CD8-positive, alpha-beta memory T cell (primary cell): ENCODE results near the gene FERD3L. TPM values are rescaled to one million over a fixed set of nuclear protein-coding genes. Genes with fewer than 3 reads are reported as not detected.

ENCODE experiments used
- CTCF ChIA-PET: fragments of 350-600 bp; sonication (Branson Sonifier 250); formaldehyde crosslinking; loops from one replicate; lab custom pipeline; 2021; ENCODE audit warnings: antibody characterized with exemption; lab: Charles Lee
- POLR2A ChIA-PET: fragments of 350-600 bp; sonication (Branson Sonifier 250); formaldehyde crosslinking; loops from one replicate; lab custom pipeline; 2021; ENCODE audit warnings: antibody characterized with exemption; lab: Charles Lee
- DNase-seq, 5 donors: peaks; one replicate each; pipeline versions ENCODE4 v3.0.0 to v3.0.0-alpha.2; 2020 to 2022; ENCODE audit warnings: mixed read lengths in 1 of 5
- H3K27ac ChIP-seq: one replicate; pipeline ENCODE4 v1.7.0; 2013; ENCODE audit warnings: low read depth, mild to moderate bottlenecking, low read length, moderate library complexity
- H3K27me3 ChIP-seq: 2 replicates; pipeline ENCODE4 v1.7.0; 2013; ENCODE audit warnings: low read length, mild to moderate bottlenecking; ENCODE audit not compliant: insufficient read depth, poor library complexity, severe bottlenecking
- H3K36me3 ChIP-seq: 2 replicates; pipeline ENCODE4 v1.7.0; 2013; ENCODE audit warnings: mild to moderate bottlenecking, low read length, moderate library complexity; ENCODE audit not compliant: insufficient read depth
- H3K4me1 ChIP-seq: 2 replicates; pipeline ENCODE4 v1.7.0; 2013; ENCODE audit warnings: mild to moderate bottlenecking, low read length, moderate library complexity; ENCODE audit not compliant: insufficient read depth
- H3K4me3 ChIP-seq: 2 replicates; pipeline ENCODE4 v1.7.0; 2013; ENCODE audit warnings: mild to moderate bottlenecking, low read length
- H3K9me3 ChIP-seq: 2 replicates; pipeline ENCODE4 v1.7.0; 2013; ENCODE audit warnings: mild to moderate bottlenecking, low read length
- H3K27ac Mint-ChIP-seq, 8 donors: one replicate each; pipeline ENCODE4 v1.8.0; 2020 to 2021; ENCODE audit warnings: mixed read lengths in 8 of 8, mild to moderate bottlenecking in 6 of 8, inconsistent platforms in 3 of 8, moderate library complexity in 3 of 8
- H3K27me3 Mint-ChIP-seq, 2 donors: one replicate each; pipeline ENCODE4 v1.8.0; 2020 to 2021; ENCODE audit warnings: mixed read lengths in 2 of 2, mild to moderate bottlenecking in 1 of 2, moderate library complexity in 1 of 2
- H3K36me3 Mint-ChIP-seq, 3 donors: one replicate each; pipeline ENCODE4 v1.8.0; 2020 to 2021; ENCODE audit warnings: mixed read lengths in 3 of 3, inconsistent platforms in 1 of 3, mild to moderate bottlenecking in 1 of 3
- H3K4me1 Mint-ChIP-seq, 3 donors: one replicate each; pipeline ENCODE4 v1.8.0; 2020 to 2021; ENCODE audit warnings: mixed read lengths in 3 of 3, inconsistent platforms in 1 of 3, mild to moderate bottlenecking in 1 of 3
- H3K4me3 Mint-ChIP-seq, 7 donors: one replicate each; pipeline ENCODE4 v1.8.0; 2020 to 2021; ENCODE audit warnings: mixed read lengths in 7 of 7, mild to moderate bottlenecking in 6 of 7, moderate library complexity in 4 of 7, inconsistent platforms in 2 of 7
- H3K9me3 Mint-ChIP-seq, 5 donors: one replicate each; pipeline ENCODE4 v1.8.0; 2020 to 2022; ENCODE audit warnings: mixed read lengths in 5 of 5, mild to moderate bottlenecking in 3 of 5, moderate library complexity in 2 of 5, inconsistent platforms in 1 of 5
- polyA plus RNA-seq: library from polyadenylated mRNA; unstranded; fragments of 300-500 nt; fragmentation: Illumina TruSeq; gene quantifications from one replicate; pipeline ENCODE4 v1.2.3, GENCODE V29; 2021
- total RNA-seq, 2 experiments: library from RNA; stranded (reverse); gene quantifications; one replicate each; pipeline ENCODE4 v1.2.3, GENCODE V29; 2021

Gene FERD3L
- total and polyA plus RNA-seq, 3 experiments from 2014 or later, result not detected

DNA sequence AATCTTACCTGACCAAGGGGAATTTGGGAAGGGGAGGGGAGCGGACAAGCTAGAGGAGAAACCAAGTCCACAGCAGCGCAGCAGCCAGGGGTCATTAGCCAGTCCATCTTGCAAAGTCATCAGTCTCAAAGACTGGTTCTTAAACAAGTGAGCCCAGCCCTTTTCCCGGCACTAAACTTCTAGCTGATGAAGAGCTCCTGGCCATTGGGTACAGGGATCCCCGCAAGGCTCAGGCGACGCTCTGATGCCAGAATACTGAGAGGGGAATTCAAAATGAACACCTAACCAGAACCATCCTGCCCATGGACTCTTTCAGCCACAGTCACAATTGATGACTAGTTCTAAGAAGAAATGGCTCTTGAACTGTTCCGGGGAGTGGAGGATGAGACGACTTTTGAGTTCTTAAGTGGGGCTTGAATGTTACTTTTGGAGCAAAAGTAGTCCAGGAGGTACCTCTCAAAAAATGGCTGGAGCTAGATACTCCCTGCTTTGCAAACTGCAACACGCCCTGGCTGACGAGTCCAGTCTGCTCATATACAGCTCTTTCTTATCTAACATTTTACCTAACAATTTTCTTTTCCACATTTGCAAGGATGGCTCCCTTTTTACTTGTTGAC is 25.2 kb downstream of the FERD3L start:
- H3K4me3 ChIP-seq, result no peak overlapping the region
- H3K4me3 Mint-ChIP-seq, result no peak overlapping the region
- H3K36me3 Mint-ChIP-seq, result no peaks in the 10 kb centered on the region
- no peaks in the 10 kb centered on the region for H3K4me1 ChIP-seq
- DNase-seq, result no peak
- H3K27me3 Mint-ChIP-seq, result peaks cover 27 to 45% of the 10 kb centered on the region in 2 donors
- CTCF ChIA-PET, result interaction anchor here (1.2 kb wide), 1 partner anchor 29 kb away, joined by 3 read pairs; no protein-coding TSS in a partner anchor
- H3K36me3 ChIP-seq, result no peaks in the 10 kb centered on the region
- peaks cover 0 to 21% (median 5%) of the 10 kb centered on the region in 5 donors for H3K9me3 Mint-ChIP-seq
- POLR2A ChIA-PET, result no interaction called here
- no peak overlapping the region for H3K27ac ChIP-seq
- no peaks in the 10 kb centered on the region for H3K9me3 ChIP-seq
- peaks cover 0 to 4% (median 2%) of the 10 kb centered on the region in 3 donors for H3K4me1 Mint-ChIP-seq
- peaks cover 2% of the 10 kb centered on the region for H3K27me3 ChIP-seq
- H3K27ac Mint-ChIP-seq, result no peak overlapping the region

DNA sequence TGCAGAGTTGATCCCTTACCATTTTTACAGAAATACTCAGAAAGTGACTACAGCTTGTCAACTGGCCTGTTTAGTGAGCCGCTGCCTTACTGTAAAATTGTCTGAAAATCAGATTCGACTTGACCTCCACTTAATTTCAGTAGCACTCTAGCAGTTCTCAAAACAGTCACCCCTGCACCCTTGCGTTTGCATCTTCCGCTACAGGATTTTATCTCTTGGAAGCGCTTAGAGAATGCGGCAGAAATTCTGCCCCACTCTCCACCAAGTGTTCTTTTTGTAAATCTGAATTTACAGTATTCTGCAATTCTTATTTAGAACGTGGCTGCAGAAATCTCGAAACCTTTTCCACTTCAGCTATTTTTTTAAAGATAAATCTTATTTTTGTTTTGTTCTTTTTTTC is 25.8 kb downstream of the FERD3L start:
- no peaks in the 10 kb centered on the region for H3K9me3 ChIP-seq
- Mint-ChIP-seq H3K4me1 (peaks cover 0 to 4% (median 2%) of the 10 kb centered on the region in 3 donors), H3K27me3 (peaks cover 26 to 51% of the 10 kb centered on the region in 2 donors), H3K4me3 (no peak overlapping the region), H3K27ac (no peak overlapping the region), H3K36me3 (no peaks in the 10 kb centered on the region), H3K9me3 (peaks cover 0 to 21% (median 5%) of the 10 kb centered on the region in 5 donors)
- no peak overlapping the region for H3K27ac ChIP-seq
- H3K27me3 ChIP-seq, result peaks cover 3% of the 10 kb centered on the region
- H3K4me3 ChIP-seq, result no peak overlapping the region
- no peak for DNase-seq
- no peaks in the 10 kb centered on the region for H3K4me1 ChIP-seq
- ChIA-PET CTCF (interaction anchor here (1.2 kb wide), 1 partner anchor 29 kb away, joined by 3 read pairs; no protein-coding TSS in a partner anchor), POLR2A (no interaction called here)
- H3K36me3 ChIP-seq, result no peaks in the 10 kb centered on the region

DNA sequence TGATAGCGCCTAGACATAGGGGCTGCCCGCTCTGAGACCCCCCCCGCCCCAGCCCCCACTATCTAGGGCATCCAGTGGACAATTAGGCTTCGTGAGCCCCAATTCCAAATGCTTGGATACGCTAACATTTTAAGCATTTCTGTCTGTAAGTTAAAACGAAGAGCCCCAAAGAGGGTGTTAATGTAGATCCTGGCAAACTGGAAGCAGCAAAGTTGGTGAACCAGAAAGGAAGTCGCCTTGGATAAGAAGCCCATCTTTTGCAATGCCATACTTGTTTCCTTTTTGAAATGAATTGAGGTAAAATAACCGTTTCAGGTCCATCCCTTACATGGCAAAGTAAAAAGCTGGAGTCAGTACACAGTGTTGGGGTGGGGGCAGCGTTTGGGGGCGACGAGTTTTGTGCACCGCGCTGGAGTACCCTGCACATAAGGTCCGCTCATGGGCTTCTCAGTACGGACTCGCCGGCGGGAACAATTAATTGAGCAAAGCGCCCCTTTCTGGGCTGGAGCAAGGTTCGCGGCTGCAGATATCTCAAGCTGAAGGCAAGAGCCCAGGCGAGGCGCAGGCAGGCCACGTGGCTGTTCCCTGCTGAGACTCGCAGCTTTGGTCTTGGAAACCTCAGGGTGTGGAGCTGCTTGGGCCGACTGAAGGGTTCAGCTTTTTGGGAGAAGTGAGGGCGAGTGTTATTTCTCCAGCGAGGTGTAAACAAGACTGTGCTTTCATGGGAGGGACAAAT is 26.4 kb downstream of the FERD3L start:
- POLR2A ChIA-PET, result no interaction called here
- no peak for DNase-seq
- Histone ChIP-seq H3K27me3 (peaks cover 3% of the 10 kb centered on the region), H3K4me1 (no peaks in the 10 kb centered on the region), H3K4me3 (no peak overlapping the region), H3K36me3 (no peaks in the 10 kb centered on the region), H3K27ac (no peak overlapping the region), H3K9me3 (no peaks in the 10 kb centered on the region)
- Mint-ChIP-seq H3K4me3 (no peak overlapping the region), H3K27ac (no peak overlapping the region), H3K4me1 (peaks cover 0 to 4% (median 2%) of the 10 kb centered on the region in 3 donors), H3K36me3 (no peaks in the 10 kb centered on the region), H3K27me3 (peaks cover 25 to 56% of the 10 kb centered on the region in 2 donors), H3K9me3 (peaks cover 0 to 22% (median 5%) of the 10 kb centered on the region in 5 donors)
- CTCF ChIA-PET, result no interaction called here

- no peaks in the 10 kb centered on the region for H3K9me3 ChIP-seq
- Mint-ChIP-seq H3K27ac (no peak overlapping the region), H3K27me3 (peaks cover 32 to 58% of the 10 kb centered on the region in 2 donors), H3K36me3 (no peaks in the 10 kb centered on the region), H3K9me3 (peaks cover 0 to 18% (median 4%) of the 10 kb centered on the region in 5 donors), H3K4me1 (peaks cover 0 to 4% (median 2%) of the 10 kb centered on the region in 3 donors), H3K4me3 (peak overlapping the region in 1 of 7 donors; percentile 19)
- ChIA-PET POLR2A (no interaction called here), CTCF (no interaction called here)
- peaks cover 3% of the 10 kb centered on the region for H3K27me3 ChIP-seq
- no peaks in the 10 kb centered on the region for H3K4me1 ChIP-seq
- H3K4me3 ChIP-seq, result no peak overlapping the region
- H3K36me3 ChIP-seq, result no peaks in the 10 kb centered on the region
- no peak for DNase-seq
- no peak overlapping the region for H3K27ac ChIP-seq
Observed at GRCh38 chr7:19117870-19118608, 27.2 kb downstream of the FERD3L start.

GRCh38 chr7:19117091-19117869 is 27.9 kb downstream of the FERD3L start, which contains the start of gene TWIST1:
Gene TWIST1 (minus strand): TSS chr7:19117636. CDS start chr7:19117321, 315 bp downstream.
- Mint-ChIP-seq H3K27ac (no peak within 1 kb of the TSS), H3K4me3 (peak within 1 kb of the TSS in 1 of 7 donors; percentile 19), H3K4me1 (peaks cover 0 to 4% (median 2%) of the 10 kb centered on the region in 3 donors), H3K9me3 (peaks cover 0 to 17% (median 4%) of the 10 kb centered on the region in 5 donors), H3K36me3 (no peaks in the 10 kb centered on the region), H3K27me3 (peaks cover 36 to 63% of the 10 kb centered on the region in 2 donors)
- CTCF ChIA-PET, result no interaction called here
- H3K9me3 ChIP-seq, result no peaks in the 10 kb centered on the region
- no peaks in the 10 kb centered on the region for H3K4me1 ChIP-seq
- H3K27ac ChIP-seq, result no peak within 1 kb of the TSS
- H3K27me3 ChIP-seq, result peaks cover 3% of the 10 kb centered on the region
- no peaks in the 10 kb centered on the region for H3K36me3 ChIP-seq
- POLR2A ChIA-PET, result no interaction called here
- DNase-seq, result no peak
- H3K4me3 ChIP-seq, result no peak within 1 kb of the TSS

DNA sequence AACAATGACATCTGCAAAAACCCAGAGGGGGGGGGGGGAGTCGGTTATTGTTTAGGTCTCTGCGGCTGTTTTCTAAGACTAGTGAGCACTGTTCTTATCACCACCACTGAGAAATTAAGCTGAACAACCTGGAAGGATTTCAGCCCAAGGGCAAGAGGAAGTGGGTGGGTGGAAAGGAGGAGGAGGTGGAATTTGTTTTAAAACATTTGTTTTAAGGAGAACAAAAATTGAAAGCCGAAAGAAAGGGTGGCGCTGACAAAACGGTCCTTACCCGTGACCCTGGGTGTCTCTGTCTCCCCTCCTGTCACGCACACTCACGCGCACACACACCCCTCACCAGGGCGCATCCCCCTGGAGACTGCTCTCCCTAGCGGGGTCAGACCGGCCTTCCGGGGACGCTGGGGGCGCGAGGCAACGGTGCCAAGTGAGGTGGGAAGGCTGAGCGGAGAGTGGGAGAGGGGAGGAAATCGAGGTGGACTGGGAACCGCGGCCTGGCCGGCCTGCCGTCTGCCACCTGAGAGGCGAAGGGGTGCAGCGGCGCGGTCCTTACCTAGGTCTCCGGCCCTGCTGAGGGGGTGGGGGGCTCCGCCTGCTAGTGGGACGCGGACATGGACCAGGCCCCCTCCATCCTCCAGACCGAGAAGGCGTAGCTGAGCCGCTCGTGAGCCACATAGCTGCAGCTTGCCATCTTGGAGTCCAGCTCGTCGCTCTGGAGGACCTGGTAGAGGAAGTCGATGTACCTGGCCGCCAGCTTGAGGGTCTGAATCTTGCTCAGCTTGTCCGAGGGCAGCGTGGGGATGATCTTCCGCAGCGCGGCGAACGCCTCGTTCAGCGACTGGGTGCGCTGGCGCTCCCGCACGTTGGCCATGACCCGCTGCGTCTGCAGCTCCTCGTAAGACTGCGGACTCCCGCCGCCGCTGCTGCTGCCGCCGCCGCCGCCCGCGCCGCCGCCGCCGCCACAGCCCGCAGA is 28.8 kb downstream of the FERD3L start:
- no peaks in the 10 kb centered on the region for H3K36me3 ChIP-seq
- ChIA-PET CTCF (no interaction called here), POLR2A (no interaction called here)
- H3K27ac Mint-ChIP-seq, result no peak overlapping the region
- H3K27me3 Mint-ChIP-seq, result peaks cover 43 to 68% of the 10 kb centered on the region in 2 donors
- H3K27ac ChIP-seq, result no peak overlapping the region
- no peaks in the 10 kb centered on the region for H3K36me3 Mint-ChIP-seq
- H3K4me1 Mint-ChIP-seq, result peaks cover 0 to 4% (median 2%) of the 10 kb centered on the region in 3 donors
- H3K4me3 ChIP-seq, result no peak overlapping the region
- H3K9me3 Mint-ChIP-seq, result peaks cover 0 to 18% (median 6%) of the 10 kb centered on the region in 5 donors
- DNase-seq, result no peak
- peak overlapping the region in 4 of 7 donors; percentile 9 to 73 (median 26) for H3K4me3 Mint-ChIP-seq
- peaks cover 3% of the 10 kb centered on the region for H3K27me3 ChIP-seq
- no peaks in the 10 kb centered on the region for H3K4me1 ChIP-seq
- H3K9me3 ChIP-seq, result no peaks in the 10 kb centered on the region

GRCh38 chr7:19114551-19114855 is 30.7 kb downstream of the FERD3L start:
- POLR2A ChIA-PET, result no interaction called here
- H3K4me1 Mint-ChIP-seq, result peaks cover 0 to 4% (median 2%) of the 10 kb centered on the region in 3 donors
- Histone ChIP-seq H3K27ac (no peak overlapping the region), H3K27me3 (peaks cover 8% of the 10 kb centered on the region), H3K9me3 (no peaks in the 10 kb centered on the region), H3K4me3 (no peak overlapping the region), H3K36me3 (no peaks in the 10 kb centered on the region), H3K4me1 (no peaks in the 10 kb centered on the region)
- H3K4me3 Mint-ChIP-seq, result no peak overlapping the region
- H3K27ac Mint-ChIP-seq, result no peak overlapping the region
- H3K36me3 Mint-ChIP-seq, result no peaks in the 10 kb centered on the region
- H3K9me3 Mint-ChIP-seq, result peaks cover 0 to 24% (median 15%) of the 10 kb centered on the region in 5 donors
- DNase-seq, result no peak
- H3K27me3 Mint-ChIP-seq, result peaks cover 54 to 73% of the 10 kb centered on the region in 2 donors
- CTCF ChIA-PET, result no interaction called here
